BE2C (cell line): ENCODE measurements around the gene PSG7.
A peak's percentile ranks its signal among the peaks of the same experiment; 100 is the strongest.
"Not testable (repeated sequence)": the region's sequence is repeated elsewhere in the genome, so short reads cannot be mapped to it uniquely, and the experiment has no call there.

Experiments used
- DNase-seq: peaks from one replicate; pipeline ENCODE4 v3.0.0-alpha.2; 2020
- H3K27me3 ChIP-seq: fragments of 250-450 bp; sonication (Bioruptor Pico); 2 replicates; pipeline ENCODE4 v1.5.1; 2020; ENCODE audit warnings: mild to moderate bottlenecking
- H3K36me3 ChIP-seq: fragments of 250-450 bp; sonication (Bioruptor Pico); 2 replicates; pipeline ENCODE4 v1.5.1; 2020; ENCODE audit warnings: mild to moderate bottlenecking
- H3K4me1 ChIP-seq: fragments of 250-450 bp; sonication (Bioruptor Pico); 2 replicates; pipeline ENCODE4 v1.5.1; 2020
- H3K4me3 ChIP-seq: 2 replicates; pipeline ENCODE4 v1.5.1; 2011; ENCODE audit warnings: low read depth, low read length
- H3K9me3 ChIP-seq: fragments of 250-450 bp; sonication (Bioruptor Pico); 2 replicates; pipeline ENCODE4 v1.5.1; 2020
- TF ChIP-seq, protein P1 (sequence below): IDR thresholded peaks from 2 replicates; pipeline ENCODE4 v1.5.1; 2012; ENCODE audit warnings: mild to moderate bottlenecking, low read depth, low read length

Gene PSG7

DNA sequence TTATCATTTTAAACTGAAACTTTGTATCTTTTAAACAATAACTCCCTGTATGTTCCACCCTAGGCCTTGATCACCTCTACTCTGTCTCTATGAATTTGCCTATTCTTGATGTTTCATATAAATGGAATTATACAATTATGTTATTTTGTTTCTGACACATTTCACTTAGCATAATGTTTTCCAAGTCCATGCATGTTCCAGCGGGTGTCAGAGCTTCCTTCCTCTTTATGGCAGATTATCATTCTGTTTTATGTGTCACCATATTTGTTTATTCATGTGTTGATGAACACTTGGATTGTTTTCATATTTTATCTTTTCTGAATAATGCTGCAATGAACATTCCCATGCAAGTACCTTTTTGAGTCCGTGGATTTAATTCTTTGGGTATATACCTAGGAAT lies 54.3 kb downstream of the PSG7 start:
- not testable (repeated sequence) for H3K27me3 ChIP-seq, H3K4me3 ChIP-seq, H3K36me3 ChIP-seq, H3K4me1 ChIP-seq, H3K9me3 ChIP-seq, DNase-seq

DNA sequence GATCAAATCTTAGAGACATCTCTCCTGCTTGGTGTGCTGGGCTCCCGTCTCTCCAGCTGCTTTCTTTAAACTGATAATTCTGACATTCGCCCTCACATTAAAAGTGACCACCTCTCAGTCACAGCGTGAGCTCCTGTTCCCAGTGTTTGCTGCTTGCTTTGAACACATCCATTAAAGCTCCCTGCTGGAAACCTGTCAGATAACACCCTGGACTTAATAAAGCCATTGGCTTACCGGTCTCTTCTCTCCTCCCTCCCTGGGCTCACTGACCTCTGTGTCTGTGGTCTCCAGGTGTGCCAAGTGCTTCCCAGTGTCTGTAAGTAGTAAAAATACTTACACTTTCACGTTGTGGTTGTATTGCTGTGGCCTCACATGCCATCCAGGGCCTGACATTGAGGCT lies 55.0 kb downstream of the PSG7 start:
- H3K4me1 ChIP-seq, H3K9me3 ChIP-seq, H3K4me3 ChIP-seq, H3K36me3 ChIP-seq, H3K27me3 ChIP-seq, DNase-seq: not testable (repeated sequence)

DNA sequence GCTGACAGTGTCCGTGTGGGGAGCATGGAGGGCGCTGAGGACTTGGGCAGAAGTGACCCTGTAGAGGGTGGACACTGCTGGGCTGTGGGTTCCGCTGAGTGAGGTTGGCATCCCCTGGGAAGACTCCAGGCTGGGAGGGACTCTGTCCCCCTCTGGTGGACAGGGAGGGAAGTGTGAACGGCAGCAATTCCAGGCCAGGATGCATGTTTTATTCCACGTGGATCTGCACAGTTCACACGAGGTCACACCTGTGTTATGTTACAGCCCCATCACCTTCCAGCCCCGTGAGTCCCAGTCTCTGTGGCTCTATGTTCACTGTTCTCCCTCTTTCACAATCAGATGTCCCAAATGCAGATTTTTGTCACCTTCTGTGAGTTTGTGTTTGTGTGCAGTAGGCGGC lies 55.7 kb downstream of the PSG7 start:
- TF ChIP-seq, protein P1, sequence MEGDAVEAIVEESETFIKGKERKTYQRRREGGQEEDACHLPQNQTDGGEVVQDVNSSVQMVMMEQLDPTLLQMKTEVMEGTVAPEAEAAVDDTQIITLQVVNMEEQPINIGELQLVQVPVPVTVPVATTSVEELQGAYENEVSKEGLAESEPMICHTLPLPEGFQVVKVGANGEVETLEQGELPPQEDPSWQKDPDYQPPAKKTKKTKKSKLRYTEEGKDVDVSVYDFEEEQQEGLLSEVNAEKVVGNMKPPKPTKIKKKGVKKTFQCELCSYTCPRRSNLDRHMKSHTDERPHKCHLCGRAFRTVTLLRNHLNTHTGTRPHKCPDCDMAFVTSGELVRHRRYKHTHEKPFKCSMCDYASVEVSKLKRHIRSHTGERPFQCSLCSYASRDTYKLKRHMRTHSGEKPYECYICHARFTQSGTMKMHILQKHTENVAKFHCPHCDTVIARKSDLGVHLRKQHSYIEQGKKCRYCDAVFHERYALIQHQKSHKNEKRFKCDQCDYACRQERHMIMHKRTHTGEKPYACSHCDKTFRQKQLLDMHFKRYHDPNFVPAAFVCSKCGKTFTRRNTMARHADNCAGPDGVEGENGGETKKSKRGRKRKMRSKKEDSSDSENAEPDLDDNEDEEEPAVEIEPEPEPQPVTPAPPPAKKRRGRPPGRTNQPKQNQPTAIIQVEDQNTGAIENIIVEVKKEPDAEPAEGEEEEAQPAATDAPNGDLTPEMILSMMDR = peak; percentile 47
- DNase-seq, H3K4me1 ChIP-seq, H3K4me3 ChIP-seq, H3K9me3 ChIP-seq, H3K36me3 ChIP-seq, H3K27me3 ChIP-seq: not testable (repeated sequence)

DNA sequence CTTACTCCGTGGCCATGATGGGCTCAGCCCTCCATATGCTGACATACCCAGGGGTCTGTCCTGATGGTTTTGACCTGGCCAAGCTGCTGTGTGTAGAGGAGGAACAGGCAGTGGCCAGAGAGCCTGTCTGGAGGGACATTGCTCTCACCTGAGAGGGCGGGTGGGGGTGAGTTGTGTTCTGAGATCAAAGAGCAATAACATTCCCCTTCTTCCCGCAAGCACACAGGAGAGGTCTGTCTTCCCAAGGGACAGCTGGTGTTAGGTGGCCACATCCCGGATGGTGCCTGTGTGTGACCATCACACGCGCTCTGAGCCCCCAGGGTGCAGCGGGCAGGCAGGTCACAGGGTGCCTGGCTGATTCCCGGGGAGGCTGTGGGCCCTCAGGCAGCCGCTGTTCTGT lies 56.4 kb downstream of the PSG7 start:
- H3K36me3 ChIP-seq, H3K9me3 ChIP-seq, H3K4me3 ChIP-seq, DNase-seq, H3K27me3 ChIP-seq, H3K4me1 ChIP-seq: not testable (repeated sequence)

DNA sequence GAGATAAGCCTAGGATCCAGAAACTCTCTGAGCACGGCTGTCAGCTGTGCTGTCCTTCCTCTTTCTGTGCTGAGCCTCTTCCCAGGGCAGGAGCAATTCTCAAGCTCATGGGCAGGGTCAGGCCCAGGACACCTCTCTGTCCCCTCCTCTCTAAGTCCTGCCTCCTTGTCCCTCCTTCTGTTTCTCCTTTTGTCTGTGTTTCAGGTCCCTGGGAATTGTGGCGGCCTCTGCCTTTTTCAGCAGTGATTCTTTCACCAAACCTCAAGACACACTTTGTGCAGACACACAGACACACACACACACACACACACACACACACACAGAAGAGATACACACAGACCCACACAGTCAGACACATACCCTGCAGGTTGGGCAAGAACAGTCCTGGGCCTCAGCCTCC lies 57.4 kb downstream of the PSG7 start, which contains the start of gene PSG1:
PSG1 (minus strand) TSS at position 101 of the 400 bp plus-strand sequence. CDS start 132 bp downstream, outside the sequence.
- TF ChIP-seq, protein P1 = no peak

DNA sequence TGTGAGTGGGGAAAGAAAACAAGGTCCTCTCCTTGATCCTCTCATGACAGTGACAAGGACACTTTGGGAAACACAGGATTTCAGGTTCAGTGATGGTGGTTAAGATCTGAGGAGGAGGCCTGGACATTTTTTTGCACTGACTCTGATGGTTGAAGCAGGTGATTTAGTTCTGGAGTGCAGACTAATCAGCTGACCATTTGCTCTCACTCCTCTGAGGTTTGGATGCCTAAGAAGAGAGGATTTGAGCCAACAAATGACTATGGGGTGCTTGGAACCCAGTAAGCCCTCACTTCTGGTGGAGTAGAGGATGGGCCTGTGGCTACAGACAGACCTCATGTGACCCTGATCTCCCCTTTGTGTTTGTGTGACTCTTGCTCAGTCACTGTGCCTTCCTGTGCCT lies 60.4 kb downstream of the PSG7 start:
- H3K4me1 ChIP-seq, H3K36me3 ChIP-seq, H3K9me3 ChIP-seq, DNase-seq, H3K27me3 ChIP-seq, H3K4me3 ChIP-seq: not testable (repeated sequence)

More for the DNA sequence above, 57.4 kb downstream of the PSG7 start, which contains the start of gene PSG1:
- no peaks in the 10 kb centered on the region for H3K9me3 ChIP-seq
- no peak for DNase-seq
- no peaks in the 10 kb centered on the region for H3K4me1 ChIP-seq
- no peak within 1 kb of the TSS for H3K4me3 ChIP-seq
- H3K36me3 ChIP-seq = no peaks in the 10 kb centered on the region
- H3K27me3 ChIP-seq = no peaks in the 10 kb centered on the region

DNA sequence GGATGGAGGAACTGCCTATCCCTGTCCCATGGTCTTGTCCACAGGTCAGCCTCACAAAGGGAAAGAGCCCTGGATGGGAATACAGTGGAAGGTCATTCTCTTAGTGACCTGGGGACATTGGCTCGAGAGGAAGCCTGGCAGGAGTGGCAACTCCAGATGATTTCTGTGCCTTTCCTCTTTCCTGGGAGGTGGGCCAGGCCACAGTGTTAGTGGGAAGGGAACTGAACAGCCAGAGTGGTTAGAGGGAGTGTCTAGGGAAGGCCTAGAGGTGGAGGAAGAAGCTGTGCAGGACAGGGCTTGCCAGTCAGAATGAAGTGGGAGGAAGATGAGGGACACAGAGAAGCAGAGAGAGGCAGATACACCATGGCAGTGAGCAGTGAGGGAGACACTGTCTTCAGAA lies 61.1 kb downstream of the PSG7 start:
- not testable (repeated sequence) for H3K36me3 ChIP-seq, H3K4me1 ChIP-seq, H3K9me3 ChIP-seq, H3K27me3 ChIP-seq, H3K4me3 ChIP-seq, DNase-seq

DNA sequence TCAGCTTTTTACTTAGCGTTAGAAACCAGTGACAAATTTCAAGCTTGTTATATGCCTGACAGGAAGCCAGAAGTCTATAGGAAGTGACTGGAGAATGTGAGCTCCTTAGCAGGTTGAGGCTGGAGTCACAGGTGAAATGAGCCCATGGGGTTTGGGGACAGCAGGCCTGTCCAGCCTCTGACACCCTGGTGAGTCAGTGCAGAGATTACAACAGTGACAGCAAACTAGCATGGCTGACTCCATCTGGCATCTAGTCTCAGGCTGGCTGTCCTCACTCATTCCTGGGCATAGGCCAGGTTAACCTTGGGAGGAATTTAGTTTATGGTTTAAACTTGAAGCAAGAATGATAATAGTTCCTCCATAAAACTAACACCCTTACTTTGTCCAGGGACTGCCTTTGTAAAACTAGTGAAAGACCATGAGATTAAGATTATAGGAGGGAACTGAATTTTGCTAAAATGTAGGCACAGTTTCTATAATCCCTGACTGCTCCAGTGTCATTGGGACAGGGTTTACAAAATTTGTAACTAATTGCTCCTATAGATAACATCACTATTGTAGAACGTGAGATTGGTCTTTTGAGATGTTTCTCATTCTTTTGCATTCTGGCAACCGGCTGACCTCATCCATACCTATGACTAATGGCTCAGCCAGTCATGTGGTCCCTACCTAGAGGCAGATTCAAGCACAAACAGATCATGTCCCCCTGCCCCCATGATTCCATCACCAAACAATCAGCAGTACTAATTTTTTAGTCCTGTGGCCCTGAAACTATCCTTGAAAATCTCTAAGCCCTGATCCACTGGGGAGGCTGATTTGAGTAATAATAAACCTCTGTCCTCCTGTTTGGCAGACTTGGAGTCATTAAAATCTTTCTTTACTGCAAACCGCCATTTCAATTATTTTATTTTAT lies 61.9 kb downstream of the PSG7 start:
- not testable (repeated sequence) for DNase-seq, H3K4me3 ChIP-seq, H3K9me3 ChIP-seq

DNA sequence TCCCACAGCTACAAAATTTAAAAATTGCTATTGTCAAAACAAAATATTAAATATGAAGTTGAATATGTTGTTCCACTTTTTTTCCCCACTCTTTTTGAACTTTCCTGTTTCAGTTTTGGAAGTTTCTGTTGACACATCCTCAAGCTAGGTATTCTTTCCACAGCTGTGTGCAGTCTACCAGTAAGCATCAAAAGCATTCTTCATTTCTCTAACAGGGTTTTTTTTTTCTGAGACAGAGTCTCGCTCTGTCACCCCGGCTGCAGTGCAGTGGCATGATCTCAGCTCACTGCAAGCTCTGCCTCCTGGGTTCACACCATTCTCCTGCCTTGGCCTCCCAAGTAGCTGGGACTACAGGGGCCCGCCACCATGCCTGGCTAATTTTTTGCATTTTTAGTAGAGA lies 62.9 kb downstream of the PSG7 start:
- H3K4me3 ChIP-seq, H3K27me3 ChIP-seq, DNase-seq, H3K9me3 ChIP-seq, H3K36me3 ChIP-seq, H3K4me1 ChIP-seq: not testable (repeated sequence)

More for the DNA sequence above, 61.9 kb downstream of the PSG7 start:
- not testable (repeated sequence) for H3K27me3 ChIP-seq, H3K4me1 ChIP-seq, H3K36me3 ChIP-seq
